Astrocyte (in vitro differentiated cells and primary cell): ENCODE data around the gene PSENEN. TPM values are rescaled to one million over a fixed set of nuclear protein-coding genes. Genes with fewer than 3 reads are reported as not detected.

Experiments used
- DNase-seq: peaks from one replicate; pipeline ENCODE4 v3.0.0-alpha.2; 2010; ENCODE audit warnings: low read depth
- FAIRE-seq: peaks from 2 replicates; lab custom pipeline; 2011; peaks lifted over from hg19 to GRCh38; lab: Jason Lieb, UNC
- H2AFZ ChIP-seq: 2 replicates; pipeline ENCODE4 v1.6.0; 2012; ENCODE audit warnings: low read depth, low read length, inconsistent platforms
- H3K27ac ChIP-seq: 2 replicates; pipeline ENCODE4 v1.5.1; 2011; ENCODE audit warnings: low read depth, low read length, inconsistent platforms
- H3K27me3 ChIP-seq: 2 replicates; pipeline ENCODE4 v1.6.0; 2011; ENCODE audit warnings: low read length, inconsistent platforms; ENCODE audit not compliant: insufficient read depth
- H3K36me3 ChIP-seq: 2 replicates; pipeline ENCODE4 v1.5.1; 2011; ENCODE audit warnings: low read length, inconsistent platforms; ENCODE audit not compliant: insufficient read depth
- H3K4me1 ChIP-seq: 2 replicates; pipeline ENCODE4 v1.5.1; 2011; ENCODE audit warnings: low read length, inconsistent platforms; ENCODE audit not compliant: insufficient read depth
- H3K4me2 ChIP-seq: 2 replicates; pipeline ENCODE4 v1.6.0; 2012; ENCODE audit warnings: low read length, inconsistent platforms
- H3K4me3 ChIP-seq: 2 replicates; pipeline ENCODE4 v1.5.1; 2011; ENCODE audit warnings: low read depth, mild to moderate bottlenecking, low read length, inconsistent platforms; ENCODE audit not compliant: insufficient read depth
- H3K79me2 ChIP-seq: 2 replicates; pipeline ENCODE4 v1.6.0; 2012; ENCODE audit warnings: mild to moderate bottlenecking, low read length, inconsistent platforms; ENCODE audit not compliant: insufficient read depth
- H3K9ac ChIP-seq: 2 replicates; pipeline ENCODE4 v1.6.0; 2012; ENCODE audit warnings: mild to moderate bottlenecking, low read length, inconsistent platforms
- H3K9me3 ChIP-seq: 2 replicates; pipeline ENCODE4 v1.5.1; 2012; ENCODE audit warnings: low read depth, mild to moderate bottlenecking, low read length, inconsistent platforms; ENCODE audit not compliant: insufficient read depth
- H4K20me1 ChIP-seq: 2 replicates; pipeline ENCODE4 v1.6.0; 2012; ENCODE audit warnings: low read length, inconsistent platforms; ENCODE audit not compliant: insufficient read depth
- H3K27ac Mint-ChIP-seq: one replicate; pipeline ENCODE4 v1.8.0; 2021; ENCODE audit warnings: mild to moderate bottlenecking, mixed read lengths; ENCODE audit not compliant: unreplicated experiment
- H3K27me3 Mint-ChIP-seq: one replicate; pipeline ENCODE4 v1.8.0; 2021; ENCODE audit warnings: low read depth, mixed read lengths; ENCODE audit not compliant: unreplicated experiment
- H3K36me3 Mint-ChIP-seq: one replicate; pipeline ENCODE4 v1.8.0; 2021; ENCODE audit warnings: low read depth, mixed read lengths; ENCODE audit not compliant: unreplicated experiment
- H3K4me1 Mint-ChIP-seq: one replicate; pipeline ENCODE4 v1.8.0; 2021; ENCODE audit warnings: low read depth, mixed read lengths; ENCODE audit not compliant: unreplicated experiment
- H3K4me3 Mint-ChIP-seq: one replicate; pipeline ENCODE4 v1.8.0; 2021; ENCODE audit warnings: mild to moderate bottlenecking, moderate library complexity, mixed read lengths; ENCODE audit not compliant: unreplicated experiment
- H3K9me3 Mint-ChIP-seq: one replicate; pipeline ENCODE4 v1.8.0; 2021; ENCODE audit warnings: mild to moderate bottlenecking, mixed read lengths; ENCODE audit not compliant: unreplicated experiment
- CTCF ChIP-seq: IDR thresholded peaks from 2 replicates; pipeline ENCODE4 v1.5.1; 2011; ENCODE audit warnings: low read depth, mild to moderate bottlenecking, inconsistent platforms, low read length, moderate library complexity; ENCODE audit not compliant: insufficient read depth
- EZH2 ChIP-seq: IDR thresholded peaks from 2 replicates; pipeline ENCODE4 v1.6.1; 2012; ENCODE audit warnings: mild to moderate bottlenecking, low read length, inconsistent platforms; ENCODE audit not compliant: insufficient read depth
- total RNA-seq: library from RNA; stranded (reverse); gene quantifications from 2 replicates; pipeline ENCODE4 v1.2.1, GENCODE V29; 2021

Gene PSENEN
- total RNA-seq, 1 donor from 2014 or later = 100 TPM

GRCh38 chr19:35755550-35756376 is 10.3 kb downstream of the PSENEN start:
- Histone ChIP-seq H3K4me2 (peak overlapping the region; percentile 96), H3K9me3 (no peaks in the 10 kb centered on the region), H3K27ac (peak overlapping the region; percentile 99), H2AFZ (no peak overlapping the region), H3K27me3 (no peaks in the 10 kb centered on the region), H4K20me1 (peaks cover 16% of the 10 kb centered on the region), H3K36me3 (peaks cover 5% of the 10 kb centered on the region), H3K4me3 (peak overlapping the region; percentile 100), H3K4me1 (peaks cover 35% of the 10 kb centered on the region), H3K9ac (peak overlapping the region; percentile 99), H3K79me2 (peaks cover 40% of the 10 kb centered on the region)
- Mint-ChIP-seq H3K9me3 (no peaks in the 10 kb centered on the region), H3K27ac (peak overlapping the region; percentile 88), H3K27me3 (peaks cover 2% of the 10 kb centered on the region), H3K4me3 (peak overlapping the region; percentile 74), H3K36me3 (peaks cover 20% of the 10 kb centered on the region), H3K4me1 (peaks cover 16% of the 10 kb centered on the region)
- TF ChIP-seq CTCF (no peak), EZH2 (no peak)
- no peak for DNase-seq
- no peak for FAIRE-seq

GRCh38 chr19:35756377-35757230 is 11.2 kb downstream of the PSENEN start, which contains the start of gene HSPB6:
TSS of gene HSPB6 (minus strand) at chr19:35757029. CDS start at chr19:35757008, 21 bp downstream.
- Histone ChIP-seq H2AFZ (peak within 1 kb of the TSS; percentile 47), H4K20me1 (peaks cover 16% of the 10 kb centered on the region), H3K4me3 (peak within 1 kb of the TSS; percentile 100), H3K9ac (peak within 1 kb of the TSS; percentile 99), H3K79me2 (peaks cover 37% of the 10 kb centered on the region), H3K27ac (peak within 1 kb of the TSS; percentile 99), H3K4me1 (peaks cover 35% of the 10 kb centered on the region), H3K9me3 (no peaks in the 10 kb centered on the region), H3K36me3 (peaks cover 5% of the 10 kb centered on the region), H3K27me3 (no peaks in the 10 kb centered on the region), H3K4me2 (peak within 1 kb of the TSS; percentile 96)
- H3K27ac Mint-ChIP-seq = peak within 1 kb of the TSS; percentile 97
- H3K4me3 Mint-ChIP-seq = peak within 1 kb of the TSS; percentile 95
- H3K27me3 Mint-ChIP-seq = peaks cover 2% of the 10 kb centered on the region
- DNase-seq (peak; percentile 29), FAIRE-seq (no peak)
- TF ChIP-seq CTCF = no peak
- no peak for TF ChIP-seq EZH2
- H3K36me3 Mint-ChIP-seq = peaks cover 20% of the 10 kb centered on the region
- peaks cover 16% of the 10 kb centered on the region for H3K4me1 Mint-ChIP-seq
- H3K9me3 Mint-ChIP-seq = no peaks in the 10 kb centered on the region
